Measurements from ENCODE around the gene SAT2. TPM values are rescaled to one million over a fixed set of nuclear protein-coding genes. Genes with fewer than 3 reads are reported as not detected.

Gene SAT2
- total and polyA plus RNA-seq, 2 of the 13 experiments (the other 11 are each of a cell fraction or from before 2014, with no cell fraction given): 37.6 to 93.7 TPM

DNA sequence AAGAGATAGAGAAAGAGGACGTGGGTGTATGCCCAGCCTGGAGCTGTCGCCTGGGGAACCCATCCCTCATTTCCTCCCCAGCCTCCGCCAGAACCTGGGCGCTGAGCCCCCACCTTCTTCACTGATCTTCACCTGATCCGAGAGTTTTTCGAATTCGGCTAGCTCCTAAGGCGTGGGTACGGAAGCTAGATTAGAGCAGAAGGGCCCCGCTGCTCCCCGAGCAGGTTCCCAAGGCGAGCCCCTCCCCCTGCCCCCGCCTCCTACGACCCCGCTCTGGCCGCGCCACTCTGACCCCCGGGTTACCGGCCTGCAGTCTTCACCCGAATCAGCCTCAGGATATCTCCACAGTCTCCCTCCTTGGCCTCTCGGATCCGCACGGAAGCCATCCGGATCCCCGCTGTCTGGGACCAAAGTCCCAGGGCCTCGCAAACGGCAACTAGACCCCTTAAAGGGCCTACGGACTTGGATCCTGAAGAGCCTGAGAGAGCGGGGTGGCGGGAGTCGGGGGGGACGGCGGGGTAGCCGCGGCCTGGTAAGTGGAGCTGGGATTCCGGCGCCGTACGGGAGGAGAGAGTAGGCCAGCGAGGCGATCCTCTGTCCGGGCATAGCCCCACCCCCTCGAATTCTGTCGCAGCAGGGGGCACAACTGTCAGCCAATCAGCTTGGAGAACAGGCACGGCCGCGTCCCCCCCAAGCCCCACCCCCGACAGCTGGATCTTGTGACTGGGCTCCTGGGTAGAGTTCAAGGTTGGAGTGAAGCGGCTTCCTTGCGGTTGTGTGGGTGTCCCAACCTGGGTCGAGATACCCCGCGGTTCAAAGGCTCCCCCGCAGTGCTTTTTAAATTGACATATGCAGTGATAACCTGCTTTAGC, at the start of gene SAT2 (continued):
- peak; percentile 66 for TF ChIP-seq SRSF1 (optimal IDR thresholded peaks at IDR 0.05; ENCODE audit: low read depth, low read length)
- TF ChIP-seq, protein P1, sequence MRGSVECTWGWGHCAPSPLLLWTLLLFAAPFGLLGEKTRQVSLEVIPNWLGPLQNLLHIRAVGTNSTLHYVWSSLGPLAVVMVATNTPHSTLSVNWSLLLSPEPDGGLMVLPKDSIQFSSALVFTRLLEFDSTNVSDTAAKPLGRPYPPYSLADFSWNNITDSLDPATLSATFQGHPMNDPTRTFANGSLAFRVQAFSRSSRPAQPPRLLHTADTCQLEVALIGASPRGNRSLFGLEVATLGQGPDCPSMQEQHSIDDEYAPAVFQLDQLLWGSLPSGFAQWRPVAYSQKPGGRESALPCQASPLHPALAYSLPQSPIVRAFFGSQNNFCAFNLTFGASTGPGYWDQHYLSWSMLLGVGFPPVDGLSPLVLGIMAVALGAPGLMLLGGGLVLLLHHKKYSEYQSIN (CRISPR knock-in tag; IDR thresholded peaks at IDR 0.05; ENCODE audit: borderline replicate concordance): no peak
- no peak for TF ChIP-seq ZBTB34 (CRISPR knock-in tag; IDR thresholded peaks at IDR 0.05)
- no peak for TF ChIP-seq MBNL3 (CRISPR knock-in tag; conservative IDR thresholded peaks at IDR 0.05)
- TF ChIP-seq ETS1 (CRISPR knock-in tag; IDR thresholded peaks at IDR 0.05): no peak
- TF ChIP-seq ZNF280D (CRISPR knock-in tag; IDR thresholded peaks at IDR 0.05): no peak
- peak; percentile 21; the same call in 1 of the 2 replicates for TF ChIP-seq RAD21 (CRISPR knock-in tag; IDR thresholded peaks at IDR 0.05)
- TF ChIP-seq ZBTB1 (CRISPR knock-in tag; IDR thresholded peaks at IDR 0.05; ENCODE audit: borderline replicate concordance): no peak
- peak; percentile 19 for TF ChIP-seq FOXA3 (CRISPR knock-in tag; IDR thresholded peaks at IDR 0.05)
- TF ChIP-seq ARID4A (CRISPR knock-in tag; IDR thresholded peaks at IDR 0.05; ENCODE audit: borderline replicate concordance): peak; percentile 73
- no peak for TF ChIP-seq ATF7-NPFF (CRISPR knock-in tag; IDR thresholded peaks at IDR 0.05; ENCODE audit: low read depth)
- TF ChIP-seq YEATS2 (CRISPR knock-in tag; IDR thresholded peaks at IDR 0.05; ENCODE audit: borderline replicate concordance): peak; percentile 55; the same call in 1 of the 2 replicates
- no peak for TF ChIP-seq ZNF44 (CRISPR knock-in tag; IDR thresholded peaks at IDR 0.05)
- TF ChIP-seq CREB1 (IDR thresholded peaks at IDR 0.05): peak; percentile 46
- peak; percentile 56; the same call in 1 of the 2 replicates for TF ChIP-seq CREB1 (CRISPR knock-in tag; IDR thresholded peaks at IDR 0.05)

Measured in HepG2 (cell line).